GM12891 (cell line): ENCODE results near the gene CCDC17.

Experiments used
- PAX5 ChIP-seq: IDR thresholded peaks from 2 replicates; pipeline ENCODE4 v1.6.1; 2011; ENCODE audit warnings: low read length, moderate library complexity, mild to moderate bottlenecking; ENCODE audit not compliant: insufficient read depth, severe bottlenecking
- POLR2A ChIP-seq: IDR thresholded peaks from 2 replicates; pipeline ENCODE4 v1.6.1; 2011; ENCODE audit warnings: low read depth, low read length, control low read depth
- POLR2AphosphoS5 ChIP-seq: IDR thresholded peaks from 2 replicates; pipeline ENCODE4 v1.6.1; 2011; ENCODE audit warnings: low read depth, low read length, control low read depth
- POU2F2 ChIP-seq: IDR thresholded peaks from 2 replicates; pipeline ENCODE4 v1.6.1; 2011; ENCODE audit warnings: low read depth, mild to moderate bottlenecking, control low read depth, low read length, moderate library complexity
- SPI1 ChIP-seq: IDR thresholded peaks from 2 replicates; pipeline ENCODE4 v1.6.1; 2011; ENCODE audit warnings: low read depth, low read length, control low read depth
- TAF1 ChIP-seq: IDR thresholded peaks from 2 replicates; pipeline ENCODE4 v1.6.1; 2011; ENCODE audit warnings: low read depth, low read length, control low read depth

DNA sequence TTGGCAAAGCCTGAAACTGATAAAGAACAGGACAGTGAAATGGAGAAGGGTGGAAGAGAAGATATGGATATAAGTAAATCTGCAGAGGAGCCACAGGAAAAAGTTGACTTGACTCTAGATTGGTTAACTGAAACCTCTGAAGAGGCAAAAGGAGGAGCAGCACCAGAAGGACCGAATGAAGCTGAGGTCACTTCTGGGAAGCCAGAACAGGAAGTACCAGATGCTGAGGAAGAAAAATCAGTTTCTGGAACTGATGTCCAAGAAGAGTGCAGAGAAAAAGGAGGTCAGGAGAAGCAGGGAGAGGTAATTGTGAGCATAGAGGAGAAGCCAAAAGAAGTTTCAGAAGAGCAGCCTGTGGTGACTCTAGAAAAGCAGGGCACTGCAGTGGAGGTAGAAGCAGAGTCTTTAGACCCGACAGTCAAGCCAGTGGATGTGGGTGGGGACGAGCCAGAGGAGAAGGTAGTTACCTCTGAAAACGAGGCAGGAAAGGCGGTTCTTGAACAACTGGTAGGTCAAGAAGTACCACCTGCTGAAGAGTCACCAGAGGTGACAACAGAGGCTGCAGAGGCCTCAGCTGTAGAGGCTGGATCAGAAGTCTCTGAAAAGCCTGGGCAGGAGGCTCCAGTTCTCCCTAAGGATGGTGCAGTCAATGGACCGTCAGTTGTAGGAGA, 16.3 kb downstream of the CCDC17 start:
- TF ChIP-seq POU2F2 (no peak), POLR2A (no peak), SPI1 (no peak), POLR2AphosphoS5 (0 out of 2 replicates have a peak, but pooled peaks have one; percentile 21), TAF1 (no peak), PAX5 (no peak)
